OCI-LY3 (cell line): Measurements from ENCODE around the gene AREL1.

ENCODE experiments used
- H2AFZ ChIP-seq: fragments of 200-600, 300-600 bp; shearing (Covaris generic); 2 replicates; pipeline ENCODE4 v1.6.0; 2014; ENCODE audit warnings: antibody characterized with exemption, low read depth, low read length
- H3K27ac ChIP-seq: fragments of 200-600, 300-600 bp; sonication (generic); 2 replicates; pipeline ENCODE4 v1.5.1; 2014; ENCODE audit warnings: mild to moderate bottlenecking, low read length, moderate library complexity, mixed read lengths
- H3K27me3 ChIP-seq: fragments of 200-600, 300-600 bp; sonication (generic); 2 replicates; pipeline ENCODE4 v1.6.1; 2014; ENCODE audit warnings: low read depth, low read length, mixed read lengths
- H3K36me3 ChIP-seq: fragments of 200-600, 300-600 bp; sonication (generic); replicated peaks from 2 replicates; pipeline ENCODE3; 2014; ENCODE audit warnings: low read depth, low read length, mixed read lengths
- H3K4me1 ChIP-seq: fragments of 300-600, 200-600 bp; sonication (generic); 2 replicates; pipeline ENCODE4 v1.6.1; 2014; ENCODE audit warnings: low read length, mixed read lengths
- H3K4me2 ChIP-seq: fragments of 200-600, 300-600 bp; sonication (generic); 2 replicates; pipeline ENCODE4 v1.6.1; 2014; ENCODE audit warnings: low read length, mixed read lengths
- H3K4me3 ChIP-seq: fragments of 300-600, 200-600 bp; sonication (generic); 2 replicates; pipeline ENCODE4 v1.5.1; 2014; ENCODE audit warnings: antibody characterized with exemption, mild to moderate bottlenecking, low read length, moderate library complexity
- H3K79me2 ChIP-seq: fragments of 300-600, 200-600 bp; shearing (Covaris generic); 2 replicates; pipeline ENCODE4 v1.6.1; 2014; ENCODE audit warnings: mild to moderate bottlenecking, low read length, mixed read lengths
- H3K9ac ChIP-seq: fragments of 300-600, 200-600 bp; shearing (Covaris generic); 2 replicates; pipeline ENCODE4 v1.6.0; 2014; ENCODE audit warnings: mild to moderate bottlenecking, low read length, moderate library complexity
- H3K9me3 ChIP-seq: fragments of 200-600, 300-600 bp; shearing (Covaris generic); 2 replicates; pipeline ENCODE4 v1.6.1; 2014; ENCODE audit warnings: low read length, mixed read lengths; ENCODE audit not compliant: insufficient read depth
- H4K20me1 ChIP-seq: fragments of 200-600, 300-600 bp; sonication (generic); 2 replicates; pipeline ENCODE4 v1.6.1; 2016; ENCODE audit warnings: low read length, mixed read lengths; ENCODE audit not compliant: insufficient read depth
- EZH2phosphoT487 ChIP-seq: fragments of 200-600 bp; shearing (Covaris generic); IDR thresholded peaks from 2 replicates; pipeline ENCODE4 v1.6.1; 2018; ENCODE audit warnings: antibody characterized with exemption, mixed run types, low read depth
- TF ChIP-seq, protein P1 (sequence below): fragments of 200-600, 300-600 bp; sonication (generic); IDR thresholded peaks from 2 replicates; pipeline ENCODE4 v1.5.1; 2014; ENCODE audit warnings: antibody characterized with exemption, low read length, low read depth

AREL1 gene

GRCh38 chr14:74735125-74735524 lies 22.2 kb upstream of the AREL1 start:
- H3K27ac ChIP-seq, result no peak overlapping the region

DNA sequence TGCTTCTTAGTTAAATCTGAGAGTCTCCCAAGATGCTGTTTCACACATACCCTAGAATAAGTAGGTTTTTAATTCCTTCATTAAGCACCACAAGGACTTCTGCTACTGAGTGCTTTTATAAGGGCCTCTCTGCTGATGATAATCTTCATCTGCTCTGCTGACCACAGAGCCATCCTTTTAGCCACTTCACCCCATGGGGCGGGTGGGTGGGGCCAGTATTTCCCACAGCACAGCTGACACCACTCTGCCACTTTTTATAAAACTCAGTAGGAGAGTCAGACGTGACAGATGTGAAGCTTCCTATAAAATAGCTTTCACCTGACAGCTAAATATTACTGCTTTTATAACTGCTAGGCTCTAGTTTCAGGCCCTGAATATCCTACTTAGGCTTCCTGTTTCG lies 20.3 kb upstream of the AREL1 start:
- TF ChIP-seq, protein P1, sequence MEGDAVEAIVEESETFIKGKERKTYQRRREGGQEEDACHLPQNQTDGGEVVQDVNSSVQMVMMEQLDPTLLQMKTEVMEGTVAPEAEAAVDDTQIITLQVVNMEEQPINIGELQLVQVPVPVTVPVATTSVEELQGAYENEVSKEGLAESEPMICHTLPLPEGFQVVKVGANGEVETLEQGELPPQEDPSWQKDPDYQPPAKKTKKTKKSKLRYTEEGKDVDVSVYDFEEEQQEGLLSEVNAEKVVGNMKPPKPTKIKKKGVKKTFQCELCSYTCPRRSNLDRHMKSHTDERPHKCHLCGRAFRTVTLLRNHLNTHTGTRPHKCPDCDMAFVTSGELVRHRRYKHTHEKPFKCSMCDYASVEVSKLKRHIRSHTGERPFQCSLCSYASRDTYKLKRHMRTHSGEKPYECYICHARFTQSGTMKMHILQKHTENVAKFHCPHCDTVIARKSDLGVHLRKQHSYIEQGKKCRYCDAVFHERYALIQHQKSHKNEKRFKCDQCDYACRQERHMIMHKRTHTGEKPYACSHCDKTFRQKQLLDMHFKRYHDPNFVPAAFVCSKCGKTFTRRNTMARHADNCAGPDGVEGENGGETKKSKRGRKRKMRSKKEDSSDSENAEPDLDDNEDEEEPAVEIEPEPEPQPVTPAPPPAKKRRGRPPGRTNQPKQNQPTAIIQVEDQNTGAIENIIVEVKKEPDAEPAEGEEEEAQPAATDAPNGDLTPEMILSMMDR, result no peak
- no peak for TF ChIP-seq EZH2phosphoT487
- Histone ChIP-seq H3K36me3 (peaks cover 25% of the 10 kb centered on the region), H3K4me2 (no peak overlapping the region)

More at GRCh38 chr14:74735125-74735524, 22.2 kb upstream of the AREL1 start:
- Histone ChIP-seq H2AFZ (no peak overlapping the region), H4K20me1 (no peaks in the 10 kb centered on the region), H3K36me3 (peaks cover 31% of the 10 kb centered on the region), H3K9ac (no peak overlapping the region), H3K27me3 (no peaks in the 10 kb centered on the region), H3K4me2 (no peak overlapping the region), H3K4me1 (no peaks in the 10 kb centered on the region), H3K9me3 (no peaks in the 10 kb centered on the region), H3K79me2 (no peaks in the 10 kb centered on the region), H3K4me3 (no peak overlapping the region)
- no peak for TF ChIP-seq EZH2phosphoT487
- TF ChIP-seq, protein P1, result no peak

GRCh38 chr14:74732387-74732786 lies 19.5 kb upstream of the AREL1 start:
- no peaks in the 10 kb centered on the region for H3K9me3 ChIP-seq
- no peak overlapping the region for H2AFZ ChIP-seq
- no peak overlapping the region for H3K9ac ChIP-seq
- H3K4me2 ChIP-seq, result no peak overlapping the region
- no peaks in the 10 kb centered on the region for H3K27me3 ChIP-seq
- H3K4me1 ChIP-seq, result no peaks in the 10 kb centered on the region
- H4K20me1 ChIP-seq, result no peaks in the 10 kb centered on the region
- peaks cover 23% of the 10 kb centered on the region for H3K36me3 ChIP-seq
- H3K27ac ChIP-seq, result no peak overlapping the region
- H3K4me3 ChIP-seq, result no peak overlapping the region
- no peaks in the 10 kb centered on the region for H3K79me2 ChIP-seq
- TF ChIP-seq EZH2phosphoT487, result no peak
- TF ChIP-seq, protein P1, result no peak

More for the DNA sequence above, 20.3 kb upstream of the AREL1 start:
- H3K27ac ChIP-seq, result no peak overlapping the region
- H3K4me3 ChIP-seq, result no peak overlapping the region
- H3K27me3 ChIP-seq, result no peaks in the 10 kb centered on the region
- H3K79me2 ChIP-seq, result no peaks in the 10 kb centered on the region
- H4K20me1 ChIP-seq, result no peaks in the 10 kb centered on the region
- H3K4me1 ChIP-seq, result no peaks in the 10 kb centered on the region
- no peaks in the 10 kb centered on the region for H3K9me3 ChIP-seq
- H2AFZ ChIP-seq, result no peak overlapping the region
- H3K9ac ChIP-seq, result no peak overlapping the region

DNA sequence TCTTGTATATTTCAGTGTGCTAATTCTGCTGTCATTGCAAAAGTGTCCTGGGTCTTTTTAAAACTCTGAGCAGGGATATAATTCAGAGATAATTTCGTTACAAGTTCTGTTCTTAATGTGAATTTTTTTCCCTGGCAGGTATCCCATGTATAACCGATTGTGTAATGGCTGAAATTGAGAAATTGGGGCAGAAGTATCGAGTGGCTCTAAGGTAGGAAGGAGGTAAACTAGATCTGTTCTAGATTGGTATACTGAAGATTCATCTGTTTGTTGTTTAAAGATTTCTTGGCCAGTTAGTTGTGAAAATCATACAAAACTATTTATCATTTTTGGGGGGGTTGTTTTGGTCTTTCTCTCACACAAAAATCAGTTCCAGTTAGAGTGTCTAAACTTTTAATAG lies 10.3 kb upstream of the AREL1 start:
- Histone ChIP-seq H3K4me3 (no peak overlapping the region), H2AFZ (no peak overlapping the region), H3K4me2 (no peak overlapping the region), H3K9me3 (no peaks in the 10 kb centered on the region), H3K4me1 (no peaks in the 10 kb centered on the region), H3K27ac (no peak overlapping the region), H3K27me3 (no peaks in the 10 kb centered on the region), H3K9ac (no peak overlapping the region), H4K20me1 (no peaks in the 10 kb centered on the region), H3K79me2 (no peaks in the 10 kb centered on the region), H3K36me3 (peaks cover 12% of the 10 kb centered on the region)
- TF ChIP-seq, protein P1, result no peak
- TF ChIP-seq EZH2phosphoT487, result no peak
